ENCODE measurements around the gene GPC5. TPM values are rescaled to one million over a fixed set of nuclear protein-coding genes. Genes with fewer than 3 reads are reported as not detected.
A peak's percentile ranks its signal among the peaks of the same experiment; 100 is the strongest.

The GPC5 gene
- total and polyA plus RNA-seq, 2 of the 13 experiments (the other 11 are each of a cell fraction or from before 2014, with no cell fraction given): 0.02 to 0.07 TPM

DNA sequence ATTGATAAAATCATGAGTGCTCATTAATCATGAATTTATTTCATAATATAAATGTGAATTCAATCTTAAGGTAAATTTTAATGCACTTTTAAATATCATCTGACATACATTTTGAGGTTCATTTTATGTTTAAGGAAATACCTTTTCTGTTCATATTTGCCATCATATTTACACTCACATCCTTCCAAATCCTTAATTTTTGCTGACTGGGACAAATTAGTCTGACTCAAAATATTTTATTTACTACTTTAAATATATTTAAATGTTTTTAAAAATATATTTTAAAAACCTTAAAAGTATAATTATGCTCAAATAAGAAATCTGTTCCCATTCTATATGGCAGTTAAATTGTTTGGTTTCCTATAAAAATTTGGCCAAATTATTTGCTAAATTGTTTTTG, 438.1 kb downstream of the GPC5 start:
- no peaks in the 10 kb centered on the region for H4K20me1 ChIP-seq (ENCODE audit: insufficient read depth, low read length)
- no peak overlapping the region for H2AFZ ChIP-seq (ENCODE audit: low read length)
- intact Hi-C loops (cut with micrococcal nuclease; ENCODE audit: unreplicated experiment) (no loop called here), in situ Hi-C loops (cut with HindIII; ENCODE audit: extremely low pct_ligation_motif_present, low pct_unique_long_range_greater_than_20kb) (no loop called here)
- BruUV-seq (replicated peaks): no TSS peak
- no peak overlapping the region for H3K27ac ChIP-seq (ENCODE audit: extremely low read length, insufficient read depth, low read length)
- H3K4me1 ChIP-seq (ENCODE audit: insufficient read depth, low read length): no peaks in the 10 kb centered on the region
- ChIA-PET POLR2A (no interaction called here), CTCF (ENCODE audit: low intra/inter-chr PET ratio, low total read pairs) (no interaction called here)
- H3K27me3 ChIP-seq (ENCODE audit: control insufficient read depth in 1 of 2, insufficient read depth in 2 of 2, low read length in 2 of 2): no peaks in the 10 kb centered on the region
- no peaks in the 10 kb centered on the region for H3K79me2 ChIP-seq (ENCODE audit: insufficient read depth, low read length)
- H3K4me2 ChIP-seq (ENCODE audit: low read depth, low read length): no peak overlapping the region
- TF ChIP-seq MAFK (conservative IDR thresholded peaks at IDR 0.05 in 1 of 2, IDR thresholded peaks at IDR 0.05 in 1 of 2; ENCODE audit: low read length in 2 of 2) (peak; percentile 83 to 92), EED (CRISPR knock-in tag; IDR thresholded peaks at IDR 0.05) (no peak), ZNF598 (CRISPR knock-in tag; IDR thresholded peaks at IDR 0.05; ENCODE audit: borderline replicate concordance) (no peak), ZMYM4 (CRISPR knock-in tag; IDR thresholded peaks at IDR 0.05) (no peak), SIX1 (CRISPR knock-in tag; IDR thresholded peaks at IDR 0.05; ENCODE audit: borderline replicate concordance) (no peak), MAFF (IDR thresholded peaks at IDR 0.05; ENCODE audit: low read depth, low read length) (peak; percentile 86)
- TF ChIP-seq, protein P1, sequence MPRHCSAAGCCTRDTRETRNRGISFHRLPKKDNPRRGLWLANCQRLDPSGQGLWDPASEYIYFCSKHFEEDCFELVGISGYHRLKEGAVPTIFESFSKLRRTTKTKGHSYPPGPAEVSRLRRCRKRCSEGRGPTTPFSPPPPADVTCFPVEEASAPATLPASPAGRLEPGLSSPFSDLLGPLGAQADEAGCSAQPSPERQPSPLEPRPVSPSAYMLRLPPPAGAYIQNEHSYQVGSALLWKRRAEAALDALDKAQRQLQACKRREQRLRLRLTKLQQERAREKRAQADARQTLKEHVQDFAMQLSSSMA (CRISPR knock-in tag; IDR thresholded peaks at IDR 0.05): no peak
- TF ChIP-seq, protein P2, sequence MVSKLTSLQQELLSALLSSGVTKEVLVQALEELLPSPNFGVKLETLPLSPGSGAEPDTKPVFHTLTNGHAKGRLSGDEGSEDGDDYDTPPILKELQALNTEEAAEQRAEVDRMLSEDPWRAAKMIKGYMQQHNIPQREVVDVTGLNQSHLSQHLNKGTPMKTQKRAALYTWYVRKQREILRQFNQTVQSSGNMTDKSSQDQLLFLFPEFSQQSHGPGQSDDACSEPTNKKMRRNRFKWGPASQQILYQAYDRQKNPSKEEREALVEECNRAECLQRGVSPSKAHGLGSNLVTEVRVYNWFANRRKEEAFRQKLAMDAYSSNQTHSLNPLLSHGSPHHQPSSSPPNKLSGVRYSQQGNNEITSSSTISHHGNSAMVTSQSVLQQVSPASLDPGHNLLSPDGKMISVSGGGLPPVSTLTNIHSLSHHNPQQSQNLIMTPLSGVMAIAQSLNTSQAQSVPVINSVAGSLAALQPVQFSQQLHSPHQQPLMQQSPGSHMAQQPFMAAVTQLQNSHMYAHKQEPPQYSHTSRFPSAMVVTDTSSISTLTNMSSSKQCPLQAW (CRISPR knock-in tag; IDR thresholded peaks at IDR 0.05): no peak
- no peak for ATAC-seq
- no peak for DNase-seq (ENCODE audit: low spot score)
- no peaks in the 10 kb centered on the region for H3K9me3 ChIP-seq (ENCODE audit: low read length)
- H3K4me3 ChIP-seq (replicated peaks in 1 of 3; ENCODE audit: insufficient read depth in 1 of 3, low read depth in 2 of 3, low read length in 3 of 3): no peak overlapping the region
- FAIRE-seq: no peak
- no peaks in the 10 kb centered on the region for H3K36me3 ChIP-seq (replicated peaks in 1 of 2; ENCODE audit: control insufficient read depth in 1 of 2, insufficient read depth in 2 of 2, low read length in 2 of 2)
- H3K9ac ChIP-seq (ENCODE audit: insufficient read depth, low read depth, low read length): no peak overlapping the region

Data from HepG2 (cell line).